ENCODE results near the gene RAB22A. TPM values are rescaled to one million over a fixed set of nuclear protein-coding genes. Genes with fewer than 3 reads are reported as not detected.

The RAB22A gene
- total RNA-seq, 1 experiment from 2014 or later: 9.9 TPM

DNA sequence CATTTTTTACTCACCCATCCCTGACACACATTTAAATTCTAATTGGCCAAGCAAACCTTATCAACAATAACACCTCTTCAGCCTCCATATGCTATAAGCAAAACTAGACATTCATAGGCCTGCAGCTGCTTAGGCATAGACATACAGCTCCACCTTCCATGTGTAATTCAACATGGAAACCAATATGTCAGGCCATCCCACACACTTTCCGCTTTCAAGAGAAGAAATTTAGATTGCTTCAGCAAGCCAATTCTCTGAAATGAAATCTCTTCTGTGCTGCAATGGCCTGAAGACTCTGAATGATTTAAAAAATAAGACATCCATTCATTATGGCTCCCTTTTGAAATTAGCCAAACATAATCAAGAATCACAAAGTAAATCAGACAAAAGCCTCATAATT, 4.5 kb upstream of the RAB22A start:
- Histone ChIP-seq H3K9me2 (ENCODE audit: insufficient read depth) (no peaks in the 10 kb centered on the region), H3K27ac (ENCODE audit: low read depth, low read length) (no peak overlapping the region), H3K4me3 (replicated peaks in 1 of 2; ENCODE audit: low read depth in 1 of 2, low read length in 2 of 2) (no peak overlapping the region), H3K4me2 (ENCODE audit: low read length) (no peak overlapping the region), H4K20me1 (ENCODE audit: insufficient read depth) (no peaks in the 10 kb centered on the region), H3K9ac (ENCODE audit: low read length) (no peak overlapping the region), H3K4me1 (ENCODE audit: control insufficient read depth in 1 of 2, insufficient read depth in 2 of 2, low read length in 2 of 2) (peaks cover 5 to 24% of the 10 kb centered on the region in 2 experiments; a peak in 3 of 4 replicates), H2AFZ (ENCODE audit: low read depth, low read length, poor library complexity, severe bottlenecking) (no peak overlapping the region), H3K79me2 (ENCODE audit: insufficient read depth, low read length) (peaks cover 1% of the 10 kb centered on the region; the same call in 1 of the 2 replicates), H3K9me3 (ENCODE audit: control insufficient read depth in 1 of 2, insufficient read depth in 1 of 2, low read depth in 1 of 2, low read length in 2 of 2) (no peaks in the 10 kb centered on the region), H3K27me3 (ENCODE audit: insufficient read depth, low read length) (no peaks in the 10 kb centered on the region), H3K36me3 (ENCODE audit: control insufficient read depth in 1 of 2, insufficient read depth in 2 of 2, low read length in 2 of 2) (no peaks in the 10 kb centered on the region)
- BruUV-seq (replicated peaks): no TSS peak
- TF ChIP-seq, protein P1, sequence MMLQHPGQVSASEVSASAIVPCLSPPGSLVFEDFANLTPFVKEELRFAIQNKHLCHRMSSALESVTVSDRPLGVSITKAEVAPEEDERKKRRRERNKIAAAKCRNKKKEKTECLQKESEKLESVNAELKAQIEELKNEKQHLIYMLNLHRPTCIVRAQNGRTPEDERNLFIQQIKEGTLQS (IDR thresholded peaks at IDR 0.05): no peak
- TF ChIP-seq, protein P2, sequence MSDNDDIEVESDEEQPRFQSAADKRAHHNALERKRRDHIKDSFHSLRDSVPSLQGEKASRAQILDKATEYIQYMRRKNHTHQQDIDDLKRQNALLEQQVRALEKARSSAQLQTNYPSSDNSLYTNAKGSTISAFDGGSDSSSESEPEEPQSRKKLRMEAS (IDR thresholded peaks at IDR 0.05): no peak
- TF ChIP-seq EZH2 (IDR thresholded peaks at IDR 0.05) (no peak), YY1 (IDR thresholded peaks at IDR 0.05; ENCODE audit: extremely low read depth, insufficient replicate concordance, low read depth, low read length) (no peak), ELF1 (IDR thresholded peaks at IDR 0.05; ENCODE audit: borderline replicate concordance, low read depth) (no peak), RAD21 (IDR thresholded peaks at IDR 0.05; ENCODE audit: low read depth) (no peak), FOSL1 (IDR thresholded peaks at IDR 0.05; ENCODE audit: low read depth) (no peak), CEBPB (IDR thresholded peaks at IDR 0.05; ENCODE audit: low read depth) (no peak), SP1 (IDR thresholded peaks at IDR 0.05; ENCODE audit: low read depth) (no peak), SRF (IDR thresholded peaks at IDR 0.05; ENCODE audit: low read depth) (no peak), JUND (IDR thresholded peaks at IDR 0.05) (no peak), TCF7L2 (IDR thresholded peaks at IDR 0.05; ENCODE audit: borderline replicate concordance, extremely low read depth, insufficient read depth, insufficient read length) (no peak), POLR2AphosphoS5 (IDR thresholded peaks at IDR 0.05; ENCODE audit: low read depth, low read length) (no peak), POLR2A (IDR thresholded peaks at IDR 0.05; ENCODE audit: borderline replicate concordance, extremely low read depth, insufficient read depth, insufficient read length) (no peak), SIN3A (IDR thresholded peaks at IDR 0.05; ENCODE audit: low read depth) (no peak), ZFX (IDR thresholded peaks at IDR 0.05) (no peak)
- TF ChIP-seq, protein P3, sequence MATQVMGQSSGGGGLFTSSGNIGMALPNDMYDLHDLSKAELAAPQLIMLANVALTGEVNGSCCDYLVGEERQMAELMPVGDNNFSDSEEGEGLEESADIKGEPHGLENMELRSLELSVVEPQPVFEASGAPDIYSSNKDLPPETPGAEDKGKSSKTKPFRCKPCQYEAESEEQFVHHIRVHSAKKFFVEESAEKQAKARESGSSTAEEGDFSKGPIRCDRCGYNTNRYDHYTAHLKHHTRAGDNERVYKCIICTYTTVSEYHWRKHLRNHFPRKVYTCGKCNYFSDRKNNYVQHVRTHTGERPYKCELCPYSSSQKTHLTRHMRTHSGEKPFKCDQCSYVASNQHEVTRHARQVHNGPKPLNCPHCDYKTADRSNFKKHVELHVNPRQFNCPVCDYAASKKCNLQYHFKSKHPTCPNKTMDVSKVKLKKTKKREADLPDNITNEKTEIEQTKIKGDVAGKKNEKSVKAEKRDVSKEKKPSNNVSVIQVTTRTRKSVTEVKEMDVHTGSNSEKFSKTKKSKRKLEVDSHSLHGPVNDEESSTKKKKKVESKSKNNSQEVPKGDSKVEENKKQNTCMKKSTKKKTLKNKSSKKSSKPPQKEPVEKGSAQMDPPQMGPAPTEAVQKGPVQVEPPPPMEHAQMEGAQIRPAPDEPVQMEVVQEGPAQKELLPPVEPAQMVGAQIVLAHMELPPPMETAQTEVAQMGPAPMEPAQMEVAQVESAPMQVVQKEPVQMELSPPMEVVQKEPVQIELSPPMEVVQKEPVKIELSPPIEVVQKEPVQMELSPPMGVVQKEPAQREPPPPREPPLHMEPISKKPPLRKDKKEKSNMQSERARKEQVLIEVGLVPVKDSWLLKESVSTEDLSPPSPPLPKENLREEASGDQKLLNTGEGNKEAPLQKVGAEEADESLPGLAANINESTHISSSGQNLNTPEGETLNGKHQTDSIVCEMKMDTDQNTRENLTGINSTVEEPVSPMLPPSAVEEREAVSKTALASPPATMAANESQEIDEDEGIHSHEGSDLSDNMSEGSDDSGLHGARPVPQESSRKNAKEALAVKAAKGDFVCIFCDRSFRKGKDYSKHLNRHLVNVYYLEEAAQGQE (IDR thresholded peaks at IDR 0.05; ENCODE audit: low read depth): no peak
- DNase-seq (ENCODE audit: low read depth, low spot score) (no peak), ATAC-seq (no peak)
- ChIA-PET RAD21 (ENCODE audit: low non-redundant PET in 1 of 2, low total read pairs in 2 of 2, uncharacterized antibody in 2 of 2, unreplicated experiment in 2 of 2) (no interaction called here), CTCF (no interaction called here), POLR2A (no interaction called here)
- intact Hi-C loops (cut with micrococcal nuclease): no loop called here

All from HCT116 (cell line).